Measurements from ENCODE around the gene SUN1. TPM values are rescaled to one million over a fixed set of nuclear protein-coding genes. Genes with fewer than 3 reads are reported as not detected.

Gene SUN1
- total and polyA plus RNA-seq, 2 donors (not counting 1 experiment from before 2014, with no cell fraction given) = 198 to 254 TPM

GRCh38 chr7:886626-887487 is 54.6 kb downstream of the SUN1 start:
- Histone ChIP-seq H2AFZ (ENCODE audit: insufficient read depth, low read depth, low read length, poor library complexity, severe bottlenecking) (no peak overlapping the region), H4K20me1 (ENCODE audit: control insufficient read depth, insufficient read depth, low read length, poor library complexity, severe bottlenecking) (peaks cover 92% of the 10 kb centered on the region), H3K9me3 (ENCODE audit: control extremely low read depth in 1 of 3, control insufficient read depth in 2 of 3, insufficient read depth in 1 of 3, low read length in 2 of 3) (peaks cover 0 to 5% (median 0%) of the 10 kb centered on the region in 3 donors), H3K9ac (ENCODE audit: low read length) (no peak overlapping the region), H3K36me3 (replicated peaks in 1 of 2; ENCODE audit: control extremely low read depth in 1 of 2, control insufficient read depth in 1 of 2, extremely low read depth in 1 of 2, insufficient read depth in 2 of 2, low read length in 1 of 2) (peaks cover 0 to 50% of the 10 kb centered on the region in 2 experiments), H3K4me1 (ENCODE audit: control insufficient read depth in 2 of 2, insufficient read depth in 2 of 2, low read length in 2 of 2) (no peaks in the 10 kb centered on the region), H3K27ac (ENCODE audit: low read length in 2 of 2) (no peak overlapping the region), H3K4me2 (replicated peaks; ENCODE audit: low read depth, low read length, poor library complexity, severe bottlenecking) (no peak overlapping the region), H3K4me3 (ENCODE audit: control extremely low read depth in 1 of 5, extremely low read depth in 1 of 5, insufficient read depth in 1 of 5, low read depth in 2 of 5, low read length in 4 of 5) (no peak overlapping the region), H3K79me2 (ENCODE audit: control insufficient read depth, insufficient read depth, low read length) (peaks cover 77% of the 10 kb centered on the region), H3K27me3 (replicated peaks in 1 of 4; ENCODE audit: control extremely low read depth in 1 of 4, control insufficient read depth in 3 of 4, insufficient read depth in 4 of 4, low read length in 3 of 4) (no peaks in the 10 kb centered on the region)
- POLR2A ChIA-PET = no interaction called here
- ATAC-seq (ENCODE audit: low read depth) (no peak), DNase-seq (no peak)
- Mint-ChIP-seq H3K27ac (no peak overlapping the region), H3K27me3 (no peaks in the 10 kb centered on the region), H3K4me1 (peaks cover 12% of the 10 kb centered on the region), H3K4me3 (no peak overlapping the region), H3K9me3 (ENCODE audit: insufficient read depth) (no peaks in the 10 kb centered on the region)
- over 99% methylated on average over 40 of the region's 40 CpGs for WGBS (ENCODE audit: insufficient coverage)
- intact Hi-C loops (cut with micrococcal nuclease) = no loop called here
- no peak for TF ChIP-seq CTCF (IDR thresholded peaks at IDR 0.05)
- no peak for TF ChIP-seq EZH2 (IDR thresholded peaks at IDR 0.05; ENCODE audit: borderline replicate concordance, insufficient read depth, low read depth, low read length, poor library complexity, severe bottlenecking)
- CTCF ChIA-PET = no interaction called here

GRCh38 chr7:887488-887820 is 55.2 kb downstream of the SUN1 start:
- H3K4me2 ChIP-seq (replicated peaks; ENCODE audit: low read depth, low read length, poor library complexity, severe bottlenecking) = no peak overlapping the region
- peaks cover 0 to 56% of the 10 kb centered on the region in 2 experiments for H3K36me3 ChIP-seq (replicated peaks in 1 of 2; ENCODE audit: control extremely low read depth in 1 of 2, control insufficient read depth in 1 of 2, extremely low read depth in 1 of 2, insufficient read depth in 2 of 2, low read length in 1 of 2)
- no peak overlapping the region for H3K4me3 ChIP-seq (ENCODE audit: control extremely low read depth in 1 of 5, extremely low read depth in 1 of 5, insufficient read depth in 1 of 5, low read depth in 2 of 5, low read length in 4 of 5)
- Mint-ChIP-seq H3K4me1 (peaks cover 7% of the 10 kb centered on the region), H3K4me3 (no peak overlapping the region), H3K27me3 (no peaks in the 10 kb centered on the region), H3K9me3 (ENCODE audit: insufficient read depth) (no peaks in the 10 kb centered on the region), H3K27ac (no peak overlapping the region)
- ChIA-PET POLR2A (no interaction called here), CTCF (no interaction called here)
- H2AFZ ChIP-seq (ENCODE audit: insufficient read depth, low read depth, low read length, poor library complexity, severe bottlenecking) = no peak overlapping the region
- WGBS (ENCODE audit: insufficient coverage) = 99% methylated on average over 18 of the region's 18 CpGs
- H3K27me3 ChIP-seq (replicated peaks in 1 of 4; ENCODE audit: control extremely low read depth in 1 of 4, control insufficient read depth in 3 of 4, insufficient read depth in 4 of 4, low read length in 3 of 4) = no peaks in the 10 kb centered on the region
- intact Hi-C loops (cut with micrococcal nuclease) = no loop called here
- peaks cover 89% of the 10 kb centered on the region for H4K20me1 ChIP-seq (ENCODE audit: control insufficient read depth, insufficient read depth, low read length, poor library complexity, severe bottlenecking)
- H3K27ac ChIP-seq (ENCODE audit: low read length in 2 of 2) = no peak overlapping the region
- no peaks in the 10 kb centered on the region for H3K4me1 ChIP-seq (ENCODE audit: control insufficient read depth in 2 of 2, insufficient read depth in 2 of 2, low read length in 2 of 2)
- peaks cover 71% of the 10 kb centered on the region for H3K79me2 ChIP-seq (ENCODE audit: control insufficient read depth, insufficient read depth, low read length)
- no peak for ATAC-seq (ENCODE audit: low read depth)
- TF ChIP-seq CTCF (IDR thresholded peaks at IDR 0.05) = no peak
- peaks cover 0 to 4% (median 0%) of the 10 kb centered on the region in 3 donors for H3K9me3 ChIP-seq (ENCODE audit: control extremely low read depth in 1 of 3, control insufficient read depth in 2 of 3, insufficient read depth in 1 of 3, low read length in 2 of 3)
- H3K9ac ChIP-seq (ENCODE audit: low read length) = no peak overlapping the region
- no peak for DNase-seq
